Astrocyte of the cerebellum (primary cell): ENCODE measurements around the gene KDM5B.

Experiments used
- DNase-seq: peaks from one replicate; pipeline ENCODE4 v3.0.0-alpha.2; 2011; ENCODE audit warnings: low read depth
- H3K4me3 ChIP-seq: 2 replicates; pipeline ENCODE4 v1.5.1; 2011; ENCODE audit warnings: mild to moderate bottlenecking, low read depth, low read length, moderate library complexity
- in situ Hi-C: cut with HindIII; loops from 2 replicates; pipeline ENCODE4 v1.10.0; 2017; ENCODE audit warnings: low sequenced_read_pairs
- TF ChIP-seq, protein P1 (sequence below): IDR thresholded peaks from 2 replicates; pipeline ENCODE4 v1.5.1; 2012; ENCODE audit warnings: low read length, low read depth, moderate library complexity, mild to moderate bottlenecking; ENCODE audit errors: missing control alignments

Gene KDM5B

DNA sequence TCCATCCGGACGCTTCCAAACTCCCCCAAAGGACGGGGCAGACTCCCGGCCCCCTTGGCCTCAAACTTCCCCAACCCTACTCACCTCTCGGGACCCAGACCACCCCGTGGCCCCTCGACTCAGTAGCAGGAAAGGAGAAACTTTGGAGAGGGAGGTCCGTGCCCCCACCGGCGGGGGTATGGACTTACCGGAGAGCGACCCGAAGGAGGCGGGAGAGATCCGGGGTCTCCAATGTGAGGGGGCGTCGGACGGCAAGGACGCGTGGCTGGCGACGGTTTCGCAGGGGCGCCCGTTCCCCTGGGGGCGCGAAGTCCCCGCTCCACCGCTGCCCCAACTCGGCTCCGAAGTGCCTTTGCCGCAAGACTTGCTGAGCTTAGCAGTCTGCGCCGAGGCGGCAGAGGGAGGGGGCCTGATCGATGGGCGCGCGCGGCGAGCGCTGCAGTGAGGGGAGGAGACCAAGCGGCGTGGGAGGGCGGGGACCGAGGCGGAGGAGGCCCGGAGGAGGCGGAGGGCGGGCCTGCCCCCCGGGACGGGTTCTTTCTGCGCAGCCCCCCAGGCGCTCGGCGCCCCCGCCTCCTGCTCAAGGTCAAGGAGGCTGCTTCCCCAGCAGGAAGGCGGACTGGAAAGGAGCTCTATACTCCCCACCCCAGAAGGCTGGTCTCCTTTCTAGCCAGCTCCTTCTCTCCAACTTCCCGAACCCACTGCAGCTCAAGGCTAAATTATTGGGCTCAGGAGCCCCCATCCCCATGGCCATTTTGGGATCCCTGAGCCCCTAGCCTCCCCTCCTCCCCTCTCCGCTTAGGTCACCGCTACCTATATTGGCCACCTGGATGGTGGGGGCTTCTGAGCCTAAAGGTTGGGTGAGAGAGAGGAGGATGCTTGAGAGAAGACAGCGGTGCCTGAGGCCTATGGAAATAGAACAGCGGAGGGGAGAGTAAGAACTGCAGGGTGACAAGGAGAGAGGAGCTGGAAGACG, 97.9 kb downstream of the KDM5B start, which contains the start of gene SYT2:
Gene SYT2, minus strand, starts transcription at position 385 of the 976 bp plus-strand sequence. CDS start 104,682 bp downstream, outside the sequence.
- in situ Hi-C loops, result loop anchor here (25.0 kb wide), 1 partner anchor 498 kb away; no protein-coding TSS in a partner anchor
- no peak for DNase-seq
- TF ChIP-seq, protein P1, sequence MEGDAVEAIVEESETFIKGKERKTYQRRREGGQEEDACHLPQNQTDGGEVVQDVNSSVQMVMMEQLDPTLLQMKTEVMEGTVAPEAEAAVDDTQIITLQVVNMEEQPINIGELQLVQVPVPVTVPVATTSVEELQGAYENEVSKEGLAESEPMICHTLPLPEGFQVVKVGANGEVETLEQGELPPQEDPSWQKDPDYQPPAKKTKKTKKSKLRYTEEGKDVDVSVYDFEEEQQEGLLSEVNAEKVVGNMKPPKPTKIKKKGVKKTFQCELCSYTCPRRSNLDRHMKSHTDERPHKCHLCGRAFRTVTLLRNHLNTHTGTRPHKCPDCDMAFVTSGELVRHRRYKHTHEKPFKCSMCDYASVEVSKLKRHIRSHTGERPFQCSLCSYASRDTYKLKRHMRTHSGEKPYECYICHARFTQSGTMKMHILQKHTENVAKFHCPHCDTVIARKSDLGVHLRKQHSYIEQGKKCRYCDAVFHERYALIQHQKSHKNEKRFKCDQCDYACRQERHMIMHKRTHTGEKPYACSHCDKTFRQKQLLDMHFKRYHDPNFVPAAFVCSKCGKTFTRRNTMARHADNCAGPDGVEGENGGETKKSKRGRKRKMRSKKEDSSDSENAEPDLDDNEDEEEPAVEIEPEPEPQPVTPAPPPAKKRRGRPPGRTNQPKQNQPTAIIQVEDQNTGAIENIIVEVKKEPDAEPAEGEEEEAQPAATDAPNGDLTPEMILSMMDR, result no peak
- H3K4me3 ChIP-seq, result peak within 1 kb of the TSS; percentile 34

DNA sequence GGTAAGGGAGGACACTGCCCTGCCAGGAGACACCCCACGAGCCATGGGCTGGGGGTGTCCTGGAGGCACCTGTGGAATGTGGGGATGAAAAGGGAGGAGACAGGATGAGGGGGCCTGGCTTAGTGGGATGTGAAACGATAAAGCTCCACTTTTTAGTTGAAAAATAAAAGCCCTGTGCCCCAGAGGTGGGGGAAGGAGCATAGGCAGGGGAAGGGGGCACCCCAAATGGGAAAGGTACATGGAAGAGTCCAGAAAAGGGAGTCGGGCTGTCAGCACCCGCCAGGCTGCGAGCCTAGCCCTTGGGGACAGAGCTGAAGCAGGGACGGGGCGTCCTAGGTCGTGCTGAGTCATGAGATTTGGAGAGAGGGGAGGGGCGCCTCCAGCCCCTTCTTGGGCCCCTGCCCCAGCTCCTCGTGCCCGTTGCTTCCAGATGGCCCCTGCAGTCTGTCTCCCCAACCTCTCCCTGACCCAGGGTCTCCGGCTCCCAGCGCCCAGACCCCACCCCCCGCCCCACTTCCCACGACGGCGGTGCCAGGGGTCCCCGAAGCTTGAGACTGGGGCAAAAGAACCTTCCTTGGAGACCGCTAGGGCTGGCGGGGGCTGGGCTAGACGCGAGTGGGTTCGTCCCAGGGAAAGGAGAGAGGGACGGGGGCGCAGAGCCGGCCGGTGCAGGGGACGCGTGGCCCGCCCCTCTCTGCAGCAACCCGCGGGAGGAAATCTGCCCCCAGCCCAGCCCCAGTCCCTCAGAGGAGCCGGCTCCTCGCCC, 98.8 kb downstream of the KDM5B start:
- TF ChIP-seq, protein P1, result no peak
- H3K4me3 ChIP-seq, result peak overlapping the region; percentile 34
- DNase-seq, result no peak
- in situ Hi-C loops, result loop anchor here (25.0 kb wide), 1 partner anchor 497 kb away; no protein-coding TSS in a partner anchor

GRCh38 chr1:202708456-202709275, 99.6 kb downstream of the KDM5B start:
- no peak for DNase-seq
- TF ChIP-seq, protein P1, result no peak
- in situ Hi-C loops, result loop anchor here (25.0 kb wide), 1 partner anchor 496 kb away; no protein-coding TSS in a partner anchor
- no peak overlapping the region for H3K4me3 ChIP-seq

DNA sequence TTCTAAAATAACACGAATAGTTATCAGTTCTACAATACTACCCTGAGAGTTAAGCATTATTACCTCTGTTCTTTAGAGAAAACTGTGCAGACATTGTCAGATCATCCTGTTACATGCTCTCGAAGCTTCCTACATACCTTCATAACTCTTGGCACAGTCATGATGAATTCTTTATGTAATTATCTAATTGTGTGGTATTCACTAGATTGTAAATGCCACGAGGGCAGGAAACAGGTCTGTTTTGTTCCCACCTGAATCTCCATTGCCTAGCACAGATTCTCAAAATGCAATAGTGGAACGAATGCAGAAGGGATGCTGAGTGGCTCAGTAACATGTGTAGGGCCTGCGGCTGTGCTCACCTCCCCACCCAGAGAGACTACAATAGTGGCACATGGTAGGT, 101.4 kb downstream of the KDM5B start:
- no peak for DNase-seq
- TF ChIP-seq, protein P1, result no peak
- in situ Hi-C loops, result loop anchor here (25.0 kb wide), 1 partner anchor 495 kb away; no protein-coding TSS in a partner anchor
- H3K4me3 ChIP-seq, result no peak overlapping the region

GRCh38 chr1:202704601-202705000, 103.6 kb downstream of the KDM5B start:
- TF ChIP-seq, protein P1, result no peak
- H3K4me3 ChIP-seq, result no peak overlapping the region
- in situ Hi-C loops, result loop anchor here (25.0 kb wide), 1 partner anchor 492 kb away; no protein-coding TSS in a partner anchor
- no peak for DNase-seq
